DMS153 (cell line): Measurements from ENCODE around the gene GCSH.
A peak's percentile ranks its signal among the peaks of the same experiment; 100 is the strongest.
"Not testable (repeated sequence)": the region's sequence is repeated elsewhere in the genome, so short reads cannot be mapped to it uniquely, and the experiment has no call there.

Experiments used
- DNase-seq: peaks from one replicate; lab custom pipeline; 2025; lab: John Stamatoyannopoulos, UW

The GCSH gene

GRCh38 chr16:81095953-81096714 lies at the start of gene GCSH:
GCSH (minus strand) TSS chr16:81096395; CDS start chr16:81096278, 117 bp downstream.
- DNase-seq: peak; percentile 97

- no peak for DNase-seq
Observed at GRCh38 chr16:81143921-81144471, 47.8 kb upstream of the GCSH start.

GRCh38 chr16:81142864-81143263 lies 46.7 kb upstream of the GCSH start:
- DNase-seq: no peak

GRCh38 chr16:81140930-81141780 lies 45.0 kb upstream of the GCSH start:
- DNase-seq: no peak

- DNase-seq: no peak
Observed at GRCh38 chr16:81138831-81139557, 42.8 kb upstream of the GCSH start.

- DNase-seq: no peak
Observed at GRCh38 chr16:81137754-81138153, 41.6 kb upstream of the GCSH start.

GRCh38 chr16:81136390-81137335 lies 40.5 kb upstream of the GCSH start:
- DNase-seq: peak; percentile 7

- DNase-seq: no peak
Observed at GRCh38 chr16:81130126-81130525, 33.9 kb upstream of the GCSH start.

GRCh38 chr16:81128726-81129524 lies 32.7 kb upstream of the GCSH start:
- no peak for DNase-seq

GRCh38 chr16:81127051-81127450 lies 30.9 kb upstream of the GCSH start:
- DNase-seq: no peak

GRCh38 chr16:81123092-81123852 lies 27.1 kb upstream of the GCSH start:
- DNase-seq: no peak

- DNase-seq: no peak
Observed at GRCh38 chr16:81121474-81121990, 25.3 kb upstream of the GCSH start.

- DNase-seq: no peak
Observed at GRCh38 chr16:81117436-81117835, 21.2 kb upstream of the GCSH start.

GRCh38 chr16:81116285-81116684 lies 20.1 kb upstream of the GCSH start:
- no peak for DNase-seq

GRCh38 chr16:81112453-81112852 lies 16.3 kb upstream of the GCSH start:
- no peak for DNase-seq

- DNase-seq: not testable (repeated sequence)
Observed at GRCh38 chr16:81109274-81109673, 13.1 kb upstream of the GCSH start.

GRCh38 chr16:81107511-81107910 lies 11.3 kb upstream of the GCSH start:
- no peak for DNase-seq

GRCh38 chr16:81106826-81107503 lies 10.8 kb upstream of the GCSH start:
- no peak for DNase-seq

- no peak for DNase-seq
Observed at GRCh38 chr16:81105946-81106345, 9.8 kb upstream of the GCSH start.
